GM21529 (cell line): ENCODE results near the gene UHRF1.
"Not testable (repeated sequence)": the region's sequence is repeated elsewhere in the genome, so short reads cannot be mapped to it uniquely, and the experiment has no call there.

ENCODE experiments used
- ATAC-seq: cut with Tn5 transposase; IDR thresholded peaks from one replicate; pipeline ENCODE4 v1.9.1; 2021; ENCODE audit not compliant: unreplicated experiment

Gene UHRF1

DNA sequence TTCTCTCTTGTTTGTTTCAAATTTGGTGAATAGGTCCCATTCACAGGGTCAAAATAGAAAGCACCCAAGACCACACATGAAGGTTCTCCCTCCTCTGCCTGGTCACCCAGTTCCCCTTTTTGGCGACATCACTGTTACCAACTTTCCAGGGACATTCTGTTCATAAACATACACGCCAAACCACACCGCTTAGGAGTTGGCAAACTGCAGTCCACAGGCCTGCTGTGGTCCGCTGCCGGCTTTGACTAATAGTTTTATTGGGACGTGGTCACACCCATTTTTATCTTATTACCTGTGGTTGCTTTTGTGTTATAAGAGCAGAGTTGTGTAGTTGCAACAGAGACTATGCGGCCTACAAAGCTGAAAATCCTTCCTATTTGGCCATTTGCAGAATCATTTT is 24.2 kb downstream of the UHRF1 start:
- ATAC-seq, result no peak

DNA sequence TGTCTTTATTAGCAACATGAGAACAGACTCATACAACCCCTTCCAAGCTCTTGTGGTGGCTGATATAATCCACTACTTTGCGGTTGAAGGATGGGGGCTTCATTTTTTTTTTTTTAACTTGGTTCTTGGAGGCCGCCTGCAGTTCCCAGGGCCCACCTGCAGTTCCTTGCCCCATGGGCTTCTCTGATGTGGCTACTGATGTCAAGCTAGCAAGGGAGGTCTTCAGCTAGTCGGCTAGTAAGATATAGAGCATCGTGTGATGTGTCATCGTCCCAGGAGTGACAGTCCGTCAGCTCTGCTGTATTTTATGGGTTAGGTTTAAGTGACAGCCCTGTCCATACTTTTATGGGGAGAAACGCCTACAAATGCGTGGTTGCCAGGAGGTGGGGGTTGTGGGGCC is 26.1 kb downstream of the UHRF1 start:
- no peak for ATAC-seq

DNA sequence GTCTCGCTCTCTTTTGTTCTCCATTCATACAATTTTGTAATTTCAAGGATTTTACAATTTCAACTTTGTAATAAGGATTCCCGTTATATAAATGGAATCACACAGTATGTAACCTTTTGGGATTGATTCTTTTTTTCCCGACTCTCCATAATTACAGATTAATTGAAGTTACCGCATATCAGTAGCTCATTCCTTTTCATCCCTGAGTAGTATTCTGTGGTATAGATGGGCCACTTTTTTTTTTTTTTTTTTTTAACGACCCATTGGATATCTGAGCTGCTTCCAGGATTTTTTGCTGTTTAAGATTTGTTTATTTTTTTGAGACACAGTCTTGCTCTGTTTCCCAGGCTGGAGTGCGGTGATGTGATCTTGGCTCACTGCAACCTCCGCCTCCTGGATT is 27.8 kb downstream of the UHRF1 start:
- ATAC-seq, result no peak

DNA sequence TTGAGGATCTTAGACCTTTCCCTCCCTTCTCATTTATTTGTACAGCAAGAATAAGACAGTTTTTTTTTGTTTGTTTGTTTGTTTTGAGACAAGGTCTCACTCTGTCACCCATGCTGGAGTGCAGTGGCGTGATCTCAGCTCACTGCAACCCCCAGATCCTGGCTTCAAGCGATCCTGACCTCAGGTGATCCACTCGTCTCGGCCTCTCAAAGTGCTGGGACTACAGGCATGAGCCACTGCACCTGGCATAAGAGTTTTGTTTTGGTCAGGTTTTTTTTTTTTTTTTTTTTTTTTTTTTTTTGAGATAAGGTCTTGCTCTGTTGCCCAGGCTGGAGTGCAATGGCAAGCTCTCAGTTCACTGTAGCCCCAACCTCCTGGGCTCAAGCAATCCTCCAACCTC is 29.2 kb downstream of the UHRF1 start:
- not testable (repeated sequence) for ATAC-seq

DNA sequence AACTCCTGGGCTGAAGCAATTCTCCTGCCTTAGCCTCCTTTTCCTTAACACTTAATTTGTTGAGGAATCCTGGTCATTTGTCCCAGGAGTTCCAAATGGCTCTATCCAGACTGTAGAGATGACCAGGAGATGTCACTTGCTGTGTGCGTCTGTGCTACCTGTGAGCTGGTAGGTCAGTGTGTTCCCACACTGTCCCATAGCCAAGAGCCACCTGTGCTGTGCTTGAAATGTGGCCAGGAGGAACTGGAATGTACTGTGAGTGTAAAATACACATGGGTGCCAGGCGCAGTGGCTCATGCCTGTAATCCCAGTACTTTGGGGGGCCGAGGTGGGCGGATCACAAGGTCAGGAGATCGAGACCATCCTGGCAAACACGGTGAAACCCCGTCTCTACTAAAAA is 30.2 kb downstream of the UHRF1 start:
- no peak for ATAC-seq

DNA sequence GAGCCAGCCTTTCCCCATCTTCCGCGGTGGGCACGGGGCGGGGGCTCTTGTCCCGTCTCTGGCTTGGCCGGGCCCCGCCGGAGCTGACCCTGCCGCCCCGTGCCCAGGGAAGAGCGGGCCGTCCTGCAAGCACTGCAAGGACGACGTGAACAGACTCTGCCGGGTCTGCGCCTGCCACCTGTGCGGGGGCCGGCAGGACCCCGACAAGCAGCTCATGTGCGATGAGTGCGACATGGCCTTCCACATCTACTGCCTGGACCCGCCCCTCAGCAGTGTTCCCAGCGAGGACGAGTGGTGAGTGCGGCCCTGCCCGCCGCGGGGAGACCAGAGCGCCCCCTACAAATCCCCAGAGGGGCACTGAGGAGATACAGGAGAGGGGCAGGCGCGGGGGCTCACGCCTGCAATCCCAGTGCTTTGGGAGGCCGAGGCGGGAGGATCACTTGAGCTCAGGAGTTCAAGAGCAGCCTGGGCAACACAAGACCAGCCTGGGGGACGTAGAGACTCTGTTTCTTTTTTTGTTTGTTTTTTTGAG is 32.4 kb downstream of the UHRF1 start:
- not testable (repeated sequence) for ATAC-seq

DNA sequence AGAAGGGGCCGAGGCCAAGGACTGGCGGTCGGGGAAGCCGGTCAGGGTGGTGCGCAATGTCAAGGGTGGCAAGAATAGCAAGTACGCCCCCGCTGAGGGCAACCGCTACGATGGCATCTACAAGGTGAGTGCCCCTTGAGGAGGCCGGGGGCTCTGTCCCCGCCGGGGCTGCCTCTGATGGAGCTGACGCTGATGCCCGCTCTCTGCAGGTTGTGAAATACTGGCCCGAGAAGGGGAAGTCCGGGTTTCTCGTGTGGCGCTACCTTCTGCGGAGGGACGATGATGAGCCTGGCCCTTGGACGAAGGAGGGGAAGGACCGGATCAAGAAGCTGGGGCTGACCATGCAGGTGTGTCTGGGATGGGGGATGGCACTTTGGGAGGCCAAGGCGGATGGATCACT is 41.3 kb downstream of the UHRF1 start:
- ATAC-seq, result not testable (repeated sequence)

DNA sequence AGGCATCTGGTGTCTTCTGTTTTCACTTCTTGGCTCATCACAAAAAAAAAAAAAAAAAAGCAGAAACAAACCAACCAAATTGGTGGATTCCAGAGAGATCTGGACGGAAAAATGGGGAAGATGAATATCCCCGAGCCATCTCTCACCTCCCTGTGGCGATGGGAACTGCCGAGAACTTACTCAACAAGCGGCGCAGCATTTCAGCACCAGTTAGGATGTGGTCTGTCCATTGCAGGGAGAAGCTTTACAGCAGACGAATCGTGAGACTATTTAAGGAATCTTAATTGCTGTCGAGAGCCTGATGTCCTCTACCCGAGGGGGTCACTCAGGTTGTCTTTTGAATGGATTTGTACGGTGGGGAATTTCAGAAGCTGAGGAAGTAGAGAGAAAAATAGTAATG is 42.4 kb downstream of the UHRF1 start:
- no peak for ATAC-seq

DNA sequence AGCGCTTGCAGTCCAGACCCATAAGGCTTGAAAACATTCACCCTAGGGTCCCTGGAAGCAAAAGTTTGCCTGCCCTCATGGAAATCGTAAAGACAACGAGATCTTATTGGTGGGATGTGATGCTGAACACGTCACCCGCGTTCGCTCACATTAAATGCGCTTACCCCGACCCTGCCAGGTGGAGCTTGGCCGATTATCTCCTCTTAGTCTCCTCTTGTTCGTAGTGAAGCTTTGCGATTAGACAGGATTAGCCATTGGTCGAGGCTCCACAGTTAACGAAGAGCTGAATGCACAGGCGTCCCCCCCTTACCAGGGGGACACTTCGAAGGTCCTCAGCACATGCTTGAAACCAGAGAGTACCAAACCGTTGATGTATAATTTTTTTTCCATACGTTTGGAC is 43.6 kb downstream of the UHRF1 start:
- no peak for ATAC-seq

DNA sequence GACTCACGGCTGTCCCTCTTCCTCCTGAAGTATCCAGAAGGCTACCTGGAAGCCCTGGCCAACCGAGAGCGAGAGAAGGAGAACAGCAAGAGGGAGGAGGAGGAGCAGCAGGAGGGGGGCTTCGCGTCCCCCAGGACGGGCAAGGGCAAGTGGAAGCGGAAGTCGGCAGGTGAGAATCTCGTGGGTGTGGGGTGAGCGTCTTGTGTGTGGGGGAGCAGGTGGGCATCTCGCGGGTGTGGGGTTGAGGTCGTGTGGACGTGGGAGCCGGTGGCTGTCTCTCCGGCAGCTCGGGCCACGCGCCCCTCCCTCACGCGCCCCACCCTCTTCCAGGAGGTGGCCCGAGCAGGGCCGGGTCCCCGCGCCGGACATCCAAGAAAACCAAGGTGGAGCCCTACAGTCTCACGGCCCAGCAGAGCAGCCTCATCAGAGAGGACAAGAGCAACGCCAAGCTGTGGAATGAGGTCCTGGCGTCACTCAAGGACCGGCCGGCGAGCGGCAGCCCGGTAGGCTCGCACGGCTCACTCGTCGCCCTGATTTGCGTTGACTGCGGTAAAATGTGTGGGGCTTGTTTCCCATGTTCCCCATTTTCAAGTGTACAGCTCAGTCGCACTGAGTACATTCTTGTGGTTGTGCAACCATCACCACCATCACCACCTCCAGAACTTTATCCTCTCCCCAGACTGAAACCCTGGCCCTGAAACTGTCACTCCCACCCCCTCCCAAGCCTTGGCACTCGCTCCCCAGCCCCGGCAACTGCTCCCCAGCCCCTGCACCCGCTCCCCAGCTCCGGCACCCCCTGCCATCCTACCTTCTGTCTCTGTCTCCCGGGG is 45.2 kb downstream of the UHRF1 start:
- not testable (repeated sequence) for ATAC-seq

DNA sequence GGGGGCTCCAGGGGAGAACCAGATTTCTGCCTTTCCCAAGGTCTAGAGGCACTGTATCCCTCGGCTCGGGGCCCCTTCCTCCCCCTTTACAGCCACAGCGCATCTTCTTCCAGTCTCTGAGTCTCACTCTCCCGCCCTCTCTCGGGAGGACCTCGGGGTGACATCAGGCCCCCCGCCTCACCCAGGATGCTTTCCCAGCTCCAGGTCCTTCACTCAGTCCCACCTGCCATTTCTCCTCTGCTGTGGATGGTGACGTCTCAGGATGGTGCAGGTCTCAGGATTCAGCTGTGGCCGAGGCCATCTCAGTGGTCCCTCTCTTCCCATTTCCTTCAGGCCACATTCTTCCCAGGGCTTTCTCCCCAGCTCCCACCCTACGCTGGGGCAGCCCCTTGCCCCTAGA is 46.0 kb downstream of the UHRF1 start:
- no peak for ATAC-seq

DNA sequence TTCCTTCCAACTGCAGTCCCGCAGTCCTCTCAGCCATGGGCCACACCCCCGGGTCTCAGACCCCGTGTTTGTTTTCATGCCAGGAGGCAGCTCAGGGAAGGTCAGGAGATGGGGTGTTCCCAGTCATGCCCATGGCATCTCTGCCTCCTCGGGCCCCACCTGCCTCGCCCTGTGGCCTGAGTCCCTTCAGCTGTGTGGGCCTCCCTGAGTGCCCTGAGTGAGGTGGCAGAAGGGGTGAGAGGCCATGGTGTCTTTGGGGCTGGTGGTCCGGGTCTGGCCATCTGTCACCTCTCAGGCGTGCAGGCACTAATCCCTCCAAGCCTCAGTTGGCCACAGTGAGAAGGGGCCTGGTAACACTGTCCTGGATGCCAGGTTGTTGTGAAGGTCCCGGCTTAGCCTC is 48.7 kb downstream of the UHRF1 start:
- no peak for ATAC-seq

DNA sequence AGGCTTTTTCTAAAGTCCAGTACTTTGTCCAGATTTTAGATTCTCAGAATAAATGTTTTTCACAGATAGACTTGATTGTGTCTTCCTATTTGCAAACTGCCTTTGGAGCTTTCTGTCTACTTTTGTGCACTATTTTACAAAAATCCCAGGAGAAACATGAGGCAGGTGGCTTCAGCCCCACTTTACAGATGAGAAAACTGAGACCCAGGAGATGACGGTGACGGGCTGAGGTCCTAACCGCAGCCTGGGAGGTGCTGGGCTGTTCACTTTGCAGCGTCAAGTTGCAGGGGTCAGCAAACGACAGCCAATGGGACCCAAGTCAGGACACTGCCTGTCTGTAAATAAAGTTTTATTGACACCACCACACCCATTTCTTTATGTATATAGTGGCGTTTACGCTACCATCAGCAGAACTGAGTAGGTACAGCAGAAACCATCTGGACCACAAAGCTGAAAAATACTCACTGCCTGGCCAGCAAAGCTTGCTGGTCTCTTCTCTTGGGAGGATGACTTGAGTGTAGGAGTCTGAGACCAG is 52.9 kb downstream of the UHRF1 start:
- ATAC-seq, result no peak

DNA sequence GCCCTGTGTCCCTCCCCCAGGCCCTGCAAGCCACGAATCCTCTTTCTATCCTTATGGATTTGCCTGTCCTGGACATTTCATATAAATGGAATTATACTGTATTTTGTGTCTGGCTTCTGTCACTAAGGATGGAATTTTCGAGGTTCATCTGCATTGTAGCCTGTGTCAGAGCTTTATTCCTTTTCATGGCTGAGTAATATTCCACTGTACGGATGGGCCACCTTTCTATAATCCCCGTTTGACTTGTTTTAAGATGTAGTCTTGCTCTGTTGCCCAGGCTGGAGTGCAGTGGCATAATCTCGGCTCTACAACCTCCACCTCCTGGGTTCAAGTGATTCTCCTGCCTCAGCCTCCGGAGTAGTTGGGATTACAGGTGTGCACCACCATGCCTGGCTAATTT is 55.8 kb downstream of the UHRF1 start:
- ATAC-seq, result no peak

DNA sequence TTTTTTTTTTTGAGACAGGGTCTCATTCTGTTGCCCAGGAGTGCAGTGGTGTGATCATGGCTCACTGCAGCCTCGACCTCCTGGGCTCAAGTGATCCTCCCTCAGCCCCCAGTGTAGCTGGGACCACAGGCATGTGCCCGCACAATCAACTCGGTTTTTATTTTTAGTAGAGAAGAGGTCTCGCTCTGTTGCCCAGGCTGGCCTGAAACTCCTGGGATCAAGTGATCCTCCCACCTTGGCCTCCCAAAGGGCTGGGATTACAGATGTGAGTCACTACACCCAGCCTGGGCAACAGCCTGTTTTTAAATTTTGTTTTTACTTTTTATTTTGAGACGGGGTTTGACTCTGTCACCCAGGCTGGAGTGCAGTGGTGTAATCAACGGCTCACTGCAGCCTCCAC is 57.3 kb downstream of the UHRF1 start:
- no peak for ATAC-seq

DNA sequence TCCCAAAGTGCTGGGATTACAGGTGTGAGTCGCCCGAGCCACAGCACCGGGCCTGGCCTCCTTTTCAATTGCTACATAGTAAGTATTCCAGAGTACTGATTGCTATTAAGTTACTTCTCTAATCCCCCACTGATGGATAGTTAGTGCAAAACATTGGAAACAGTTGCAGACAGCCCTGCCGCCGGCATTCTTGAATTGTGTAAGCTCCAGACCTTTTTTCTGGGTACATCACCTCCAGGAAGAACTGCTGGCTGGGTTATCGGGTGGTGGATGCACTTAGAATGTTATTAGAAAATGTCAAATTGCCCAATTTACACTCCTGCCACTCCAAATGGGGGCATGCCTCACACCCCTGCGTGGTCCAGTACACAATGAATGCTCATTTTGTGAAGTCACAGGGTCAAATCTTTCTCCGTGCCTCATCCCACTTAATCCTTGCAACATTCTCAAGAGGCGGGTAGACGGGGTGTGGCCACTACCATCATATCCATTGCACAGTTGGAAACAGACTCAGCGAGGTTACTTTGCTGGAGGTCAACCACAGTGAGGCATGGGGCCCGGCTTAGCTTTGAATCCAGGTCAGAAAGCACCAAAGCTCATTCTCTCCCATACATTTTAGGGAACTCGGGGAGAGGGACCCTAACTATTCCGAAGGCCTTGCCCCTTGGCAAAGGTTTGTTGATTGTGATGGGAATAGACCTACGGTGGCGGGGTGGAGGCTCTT is 58.6 kb downstream of the UHRF1 start:
- no peak for ATAC-seq

DNA sequence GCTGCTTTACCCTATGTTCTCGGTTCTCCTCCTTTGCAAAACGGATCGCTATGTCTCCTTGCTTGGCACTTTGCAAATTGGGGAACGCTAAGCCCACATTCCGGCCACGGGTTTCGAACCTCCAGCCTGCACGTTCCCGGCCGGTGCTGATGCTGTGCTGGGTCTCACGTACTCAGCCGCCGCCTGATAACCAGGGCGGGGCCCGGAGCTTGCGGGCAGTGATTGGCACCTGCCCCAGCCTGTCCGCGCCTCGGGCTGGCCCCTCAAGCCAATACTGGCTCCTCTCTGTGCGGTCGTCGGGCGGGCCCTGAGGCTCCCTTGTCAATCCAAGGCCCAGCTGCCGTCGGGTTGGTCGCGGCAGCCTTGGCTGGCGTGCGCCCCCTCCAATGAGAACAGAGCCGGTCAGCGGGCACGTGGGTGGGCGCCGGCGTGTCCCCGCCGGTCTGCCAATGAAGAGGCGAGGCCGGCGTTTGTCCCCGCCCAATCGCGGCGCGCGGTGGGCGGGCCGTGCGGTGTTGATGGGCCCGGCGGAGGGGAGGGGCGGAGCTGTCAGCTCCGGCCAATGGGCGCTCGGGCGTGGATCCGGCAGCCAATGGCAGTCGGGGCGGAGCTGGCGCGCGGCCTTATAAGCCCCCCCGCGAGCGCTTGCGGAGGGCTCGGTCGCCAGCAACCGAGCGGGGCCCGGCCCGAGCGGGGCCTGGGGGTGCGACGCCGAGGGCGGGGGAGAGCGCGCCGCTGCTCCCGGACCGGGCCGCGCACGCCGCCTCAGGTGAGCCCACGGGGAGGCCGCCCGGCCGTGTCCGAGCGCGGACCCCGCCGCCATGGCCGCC is 59.4 kb downstream of the UHRF1 start, which contains the start of gene KDM4B:
Gene KDM4B (plus strand): TSS at position 652 of the 830 bp plus-strand sequence. CDS start 63,778 bp downstream, outside the sequence.
- ATAC-seq, result peak; percentile 90

DNA sequence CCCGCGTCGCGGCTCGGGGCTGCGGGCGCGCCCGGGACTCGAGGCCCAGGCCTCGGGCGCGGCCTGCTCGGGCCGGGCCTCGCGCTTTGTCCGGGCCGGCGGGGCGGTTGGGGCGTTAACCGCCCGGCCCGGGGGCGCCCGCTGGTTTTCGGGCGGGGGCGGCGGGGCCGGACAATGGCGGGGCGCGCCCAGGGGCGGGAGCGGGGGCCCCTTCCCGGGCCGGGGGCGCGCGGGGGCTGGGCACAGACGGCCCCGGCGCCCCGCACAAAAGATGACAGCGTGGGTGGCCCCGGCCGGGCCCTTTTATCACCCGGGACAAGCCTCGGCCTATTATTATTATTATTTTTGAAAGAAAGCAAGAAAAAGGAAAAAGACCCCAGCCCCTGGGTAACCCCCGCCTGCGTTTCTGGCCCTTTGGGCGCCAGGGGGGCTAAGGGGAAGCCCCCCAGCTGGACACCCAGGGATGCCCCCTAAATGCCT is 60.0 kb downstream of the UHRF1 start:
- no peak for ATAC-seq

DNA sequence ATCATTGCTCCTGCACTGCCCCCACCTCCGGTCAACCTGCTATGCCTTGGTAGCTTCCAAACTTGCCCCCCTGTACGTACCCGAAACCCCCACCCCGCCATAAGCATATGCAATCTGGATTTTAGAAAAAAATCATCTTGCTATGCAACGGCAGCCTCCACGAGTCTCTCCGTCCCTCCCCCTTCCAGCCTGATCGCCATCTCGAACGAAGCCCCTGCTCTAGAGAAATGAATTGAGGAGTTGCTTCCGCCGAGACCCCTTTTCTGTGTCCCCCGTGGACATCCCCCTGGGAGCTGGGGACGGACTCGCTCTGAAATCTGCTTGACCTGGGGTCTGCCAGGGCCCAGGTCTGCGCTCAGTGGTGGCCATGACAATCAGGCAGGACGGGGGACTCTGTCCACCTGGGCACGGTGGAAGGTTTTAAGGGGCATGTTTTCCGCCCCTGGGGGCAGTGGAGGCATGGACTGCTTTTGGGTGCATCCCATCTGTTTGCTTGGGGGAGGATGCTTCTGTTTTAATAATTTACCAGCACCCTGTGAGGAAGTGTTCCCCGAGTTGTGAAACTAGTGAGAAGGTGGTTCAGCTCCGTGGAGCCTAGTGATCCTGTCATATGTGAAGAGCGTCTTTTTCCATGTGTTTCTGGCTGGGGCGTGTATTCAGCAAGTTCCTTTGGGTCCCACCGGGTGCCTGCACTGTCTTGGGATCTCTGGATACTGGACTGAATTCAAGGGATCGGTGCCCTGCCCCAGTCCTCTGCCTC is 60.7 kb downstream of the UHRF1 start:
- ATAC-seq, result no peak
